ENCODE results near the gene SULT2A1. TPM values are rescaled to one million over a fixed set of nuclear protein-coding genes. Genes with fewer than 3 reads are reported as not detected.

The SULT2A1 gene
- total and polyA plus RNA-seq, 2 of the 8 experiments (the other 6 are each of a cell fraction or from before 2014, with no cell fraction given) = not detected

DNA sequence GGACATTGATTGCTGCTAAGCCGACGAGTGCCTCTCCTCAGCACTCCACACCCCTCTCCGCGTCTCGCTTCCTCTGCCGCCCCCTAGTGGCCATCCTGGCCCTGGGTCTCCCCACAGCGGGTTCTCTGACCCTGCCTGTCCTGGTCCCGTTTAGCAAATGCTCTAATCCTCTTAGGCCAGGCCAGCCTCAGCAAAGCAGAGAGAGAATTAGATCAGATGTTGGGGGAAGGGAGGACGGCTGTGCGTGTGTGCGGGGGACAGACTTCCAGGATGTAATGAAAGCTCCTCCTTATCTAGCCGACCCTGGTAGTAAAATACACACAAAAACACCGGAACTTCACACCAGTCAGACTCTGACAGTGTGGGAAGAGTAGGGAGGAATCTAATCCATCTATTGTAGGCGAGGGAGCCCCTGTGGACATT, 22.6 kb downstream of the SULT2A1 start (continued):
- TF ChIP-seq KDM4A (IDR thresholded peaks at IDR 0.05; ENCODE audit: low read depth, low read length, severe bottlenecking) = no peak
- no peak for TF ChIP-seq SUZ12 (IDR thresholded peaks at IDR 0.05; ENCODE audit: low read length)
- TF ChIP-seq RFX5 (IDR thresholded peaks at IDR 0.05; ENCODE audit: borderline replicate concordance, low read depth, low read length) = no peak
- TF ChIP-seq HDAC2 (IDR thresholded peaks at IDR 0.05; ENCODE audit: borderline replicate concordance in 1 of 2, low read depth in 2 of 2, low read length in 2 of 2) = 0 out of 4 replicates have a peak, but pooled peaks of 1 of the 2 experiments have one; percentile 24
- 0 out of 2 replicates have a peak, but pooled peaks have one; percentile 54 for TF ChIP-seq TAF1 (IDR thresholded peaks at IDR 0.05; ENCODE audit: low read depth, low read length)
- TF ChIP-seq SIRT6 (IDR thresholded peaks at IDR 0.05; ENCODE audit: low read length) = no peak
- no peak for TF ChIP-seq ZNF274 (IDR thresholded peaks at IDR 0.05; ENCODE audit: borderline replicate concordance, extremely low read depth, low read length)
- no peak for TF ChIP-seq HDAC6 (IDR thresholded peaks at IDR 0.05; ENCODE audit: low read depth, low read length)
- no peak for TF ChIP-seq SRF (IDR thresholded peaks at IDR 0.05; ENCODE audit: low read depth, low read length)
- no peak; a peak in 1 of 3 replicates for TF ChIP-seq EP300 (IDR thresholded peaks at IDR 0.05; ENCODE audit: borderline replicate concordance in 1 of 2, low read depth in 2 of 2, low read length in 2 of 2)
- no peak for TF ChIP-seq GABPA (IDR thresholded peaks at IDR 0.05; ENCODE audit: borderline replicate concordance, insufficient read depth, low read length)
- no peak for TF ChIP-seq BACH1 (IDR thresholded peaks at IDR 0.05; ENCODE audit: low read length)
- no peak for TF ChIP-seq POU5F1 (IDR thresholded peaks at IDR 0.05; ENCODE audit: low read depth, low read length)
- TF ChIP-seq CREB1 (IDR thresholded peaks at IDR 0.05) = no peak
- TF ChIP-seq RAD21 (IDR thresholded peaks at IDR 0.05 in 1 of 2, conservative IDR thresholded peaks at IDR 0.05 in 1 of 2; ENCODE audit: low read depth in 2 of 2, low read length in 2 of 2) = peak; percentile 92 to 93
- TF ChIP-seq SP2 (IDR thresholded peaks at IDR 0.05; ENCODE audit: low read length) = no peak
- TF ChIP-seq YY1 (IDR thresholded peaks at IDR 0.05; ENCODE audit: low read depth, low read length) = 0 out of 2 replicates have a peak, but pooled peaks have one; percentile 32
- peak; percentile 52; the same call in 1 of the 2 replicates for TF ChIP-seq TCF12 (IDR thresholded peaks at IDR 0.05; ENCODE audit: low read depth, low read length)
- TF ChIP-seq JUN (IDR thresholded peaks at IDR 0.05; ENCODE audit: low read depth, low read length) = no peak
- no peak for TF ChIP-seq SP4 (IDR thresholded peaks at IDR 0.05; ENCODE audit: low read length)
- TF ChIP-seq SAP30 (IDR thresholded peaks at IDR 0.05; ENCODE audit: insufficient read depth, insufficient replicate concordance, low read length) = no peak
- no peak; the same call in 1 of the 2 replicates for TF ChIP-seq BRCA1 (IDR thresholded peaks at IDR 0.05; ENCODE audit: low read depth, low read length)
- TF ChIP-seq, protein P1, sequence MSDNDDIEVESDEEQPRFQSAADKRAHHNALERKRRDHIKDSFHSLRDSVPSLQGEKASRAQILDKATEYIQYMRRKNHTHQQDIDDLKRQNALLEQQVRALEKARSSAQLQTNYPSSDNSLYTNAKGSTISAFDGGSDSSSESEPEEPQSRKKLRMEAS (IDR thresholded peaks at IDR 0.05) = no peak
